K562 (cell line): ENCODE results near the gene QRFP. TPM values are rescaled to one million over a fixed set of nuclear protein-coding genes. Genes with fewer than 3 reads are reported as not detected.

Source experiments
- ASH1L ChIP-seq: fragments of 450-650 bp; IDR thresholded peaks from 2 replicates; pipeline ENCODE4 v1.6.1; 2018; ENCODE audit warnings: borderline replicate concordance, mild to moderate bottlenecking, low read depth; ENCODE audit not compliant: partially characterized antibody
- FOXK1 ChIP-seq: sonication (generic); formaldehyde crosslinking; IDR thresholded peaks from 2 replicates; pipeline ENCODE4 v1.8.0; 2022; ENCODE audit warnings: missing genetic modification reagents, mild to moderate bottlenecking, borderline replicate concordance
- HIVEP1 ChIP-seq: fragments of 250-450 bp; sonication (Bioruptor Pico); IDR thresholded peaks from 2 replicates; pipeline ENCODE4 v1.4.0; 2020; ENCODE audit warnings: mild to moderate bottlenecking
- SNIP1 ChIP-seq: fragments of 450-650 bp; IDR thresholded peaks from 2 replicates; pipeline ENCODE4 v1.7.1; 2017; ENCODE audit warnings: low read depth, mild to moderate bottlenecking
- ZNF586 ChIP-seq: fragments of 450-650 bp; formaldehyde crosslinking; conservative IDR thresholded peaks from 2 replicates; pipeline ENCODE4 v1.4.0; 2020; ENCODE audit warnings: mild to moderate bottlenecking, moderate library complexity
- polyA plus RNA-seq, 8 experiments: library from polyadenylated mRNA; depleted of rRNA in 4 of 8; stranded (reverse) in 5 of 8; unstranded in 3 of 8; fragments of >200 nt; fragmentation: Nextera tagmentation in 2 of 8; fragmentation: Illumina TruSeq in 1 of 8; extraction: Ambion mirVana in 2 of 8; extraction: Trizol in 1 of 8; gene quantifications; 2 replicates each; pipeline versions ENCODE4 v1.2.1 to v1.2.3, GENCODE V29; 2011 to 2014; ENCODE audit warnings: inconsistent platforms in 1 of 8, missing spikeins in 1 of 8
- total RNA-seq, 7 experiments: library from RNA; depleted of rRNA in 6 of 7; stranded (reverse); fragments of >200 nt in 6 of 7; fragmentation: Illumina TruSeq in 2 of 7; extraction: Trizol in 2 of 7; gene quantifications; 2 replicates each; pipeline versions ENCODE4 v1.2.1 to v1.2.3, GENCODE V29; 2011 to 2021; ENCODE audit warnings: low replicate concordance in 1 of 7
- TF ChIP-seq, protein P1 (sequence below), 2 experiments: IDR thresholded peaks; 2 replicates each; pipeline ENCODE4 v1.6.1; 2012; ENCODE audit warnings: improper control_type of control experiment in 2 of 2, low read depth in 2 of 2, low read length in 2 of 2, borderline replicate concordance in 1 of 2
- TF ChIP-seq, protein P2 (sequence below): sonication (generic); formaldehyde crosslinking; IDR thresholded peaks from 2 replicates; pipeline ENCODE4 v1.8.0; 2022; ENCODE audit warnings: mild to moderate bottlenecking, missing genetic modification reagents
- TF ChIP-seq, protein P3 (sequence below): fragments of 250-450 bp; sonication (Bioruptor Pico); IDR thresholded peaks from 2 replicates; pipeline ENCODE4 v1.6.1; 2021; ENCODE audit warnings: mild to moderate bottlenecking

The QRFP gene
- total and polyA plus RNA-seq, 9 of the 15 experiments (the other 6 are each of a cell fraction or from before 2014, with no cell fraction given), result not detected

DNA sequence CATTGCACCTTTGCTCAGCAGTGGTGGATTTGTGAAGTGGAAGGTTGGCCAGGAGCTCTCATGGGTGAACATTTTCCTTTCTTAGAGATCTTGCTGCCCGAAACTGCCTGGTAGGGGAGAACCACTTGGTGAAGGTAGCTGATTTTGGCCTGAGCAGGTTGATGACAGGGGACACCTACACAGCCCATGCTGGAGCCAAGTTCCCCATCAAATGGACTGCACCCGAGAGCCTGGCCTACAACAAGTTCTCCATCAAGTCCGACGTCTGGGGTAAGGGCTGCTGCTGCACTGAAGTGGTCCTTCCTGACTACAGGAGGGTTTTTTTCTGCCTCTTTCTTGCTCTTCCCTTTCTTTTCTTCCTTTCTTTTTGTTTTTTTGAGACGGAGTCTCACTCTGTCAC, 21.8 kb downstream of the QRFP start (continued):
- TF ChIP-seq, protein P1, sequence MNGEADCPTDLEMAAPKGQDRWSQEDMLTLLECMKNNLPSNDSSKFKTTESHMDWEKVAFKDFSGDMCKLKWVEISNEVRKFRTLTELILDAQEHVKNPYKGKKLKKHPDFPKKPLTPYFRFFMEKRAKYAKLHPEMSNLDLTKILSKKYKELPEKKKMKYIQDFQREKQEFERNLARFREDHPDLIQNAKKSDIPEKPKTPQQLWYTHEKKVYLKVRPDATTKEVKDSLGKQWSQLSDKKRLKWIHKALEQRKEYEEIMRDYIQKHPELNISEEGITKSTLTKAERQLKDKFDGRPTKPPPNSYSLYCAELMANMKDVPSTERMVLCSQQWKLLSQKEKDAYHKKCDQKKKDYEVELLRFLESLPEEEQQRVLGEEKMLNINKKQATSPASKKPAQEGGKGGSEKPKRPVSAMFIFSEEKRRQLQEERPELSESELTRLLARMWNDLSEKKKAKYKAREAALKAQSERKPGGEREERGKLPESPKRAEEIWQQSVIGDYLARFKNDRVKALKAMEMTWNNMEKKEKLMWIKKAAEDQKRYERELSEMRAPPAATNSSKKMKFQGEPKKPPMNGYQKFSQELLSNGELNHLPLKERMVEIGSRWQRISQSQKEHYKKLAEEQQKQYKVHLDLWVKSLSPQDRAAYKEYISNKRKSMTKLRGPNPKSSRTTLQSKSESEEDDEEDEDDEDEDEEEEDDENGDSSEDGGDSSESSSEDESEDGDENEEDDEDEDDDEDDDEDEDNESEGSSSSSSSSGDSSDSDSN (IDR thresholded peaks at IDR 0.05; ENCODE audit: borderline replicate concordance in 1 of 2, low read depth in 2 of 2, low read length in 2 of 2), result no peak
- TF ChIP-seq FOXK1 (CRISPR knock-in tag) (no peak), ASH1L (no peak), ZNF586 (CRISPR knock-in tag) (no peak), HIVEP1 (no peak), SNIP1 (no peak)
- TF ChIP-seq, protein P2, sequence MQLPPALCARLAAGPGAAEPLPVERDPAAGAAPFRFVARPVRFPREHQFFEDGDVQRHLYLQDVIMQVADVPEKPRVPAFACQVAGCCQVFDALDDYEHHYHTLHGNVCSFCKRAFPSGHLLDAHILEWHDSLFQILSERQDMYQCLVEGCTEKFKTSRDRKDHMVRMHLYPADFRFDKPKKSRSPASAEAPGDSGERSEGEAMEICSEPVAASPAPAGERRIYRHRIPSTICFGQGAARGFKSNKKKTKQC (CRISPR knock-in tag), result no peak
- TF ChIP-seq, protein P3, sequence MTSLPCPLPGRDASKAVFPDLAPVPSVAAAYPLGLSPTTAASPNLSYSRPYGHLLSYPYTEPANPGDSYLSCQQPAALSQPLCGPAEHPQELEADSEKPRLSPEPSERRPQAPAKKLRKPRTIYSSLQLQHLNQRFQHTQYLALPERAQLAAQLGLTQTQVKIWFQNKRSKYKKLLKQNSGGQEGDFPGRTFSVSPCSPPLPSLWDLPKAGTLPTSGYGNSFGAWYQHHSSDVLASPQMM (CRISPR knock-in tag), result no peak
- TF ChIP-seq, all 486 proteins: peak for 0
